NCI-H1436 treated with DMSO at 0.1 percent for 48 hours (cell line): Measurements from ENCODE around the gene CACNA1E.
"Not testable (repeated sequence)": the region's sequence is repeated elsewhere in the genome, so short reads cannot be mapped to it uniquely, and the experiment has no call there.

ENCODE experiments used
- DNase-seq: peaks from one replicate; lab custom pipeline; 2025; lab: John Stamatoyannopoulos, UW

CACNA1E gene

GRCh38 chr1:181807251-181807650 is 323.9 kb downstream of the CACNA1E start:
- no peak for DNase-seq

- DNase-seq = no peak
These were observed 326.8 kb downstream of the CACNA1E start for GRCh38 chr1:181809991-181810545.

GRCh38 chr1:181812208-181812607 is 328.9 kb downstream of the CACNA1E start:
- DNase-seq = no peak

- no peak for DNase-seq
These were observed 329.9 kb downstream of the CACNA1E start for GRCh38 chr1:181813266-181813665.

GRCh38 chr1:181816608-181817007 is 333.3 kb downstream of the CACNA1E start:
- DNase-seq = no peak

GRCh38 chr1:181817091-181817490 is 333.8 kb downstream of the CACNA1E start:
- no peak for DNase-seq

GRCh38 chr1:181818459-181818858 is 335.1 kb downstream of the CACNA1E start:
- no peak for DNase-seq

- DNase-seq = no peak
These were observed 335.6 kb downstream of the CACNA1E start for GRCh38 chr1:181818943-181819342.

GRCh38 chr1:181821701-181822100 is 338.4 kb downstream of the CACNA1E start:
- no peak for DNase-seq

GRCh38 chr1:181832173-181832880 is 349.0 kb downstream of the CACNA1E start:
- not testable (repeated sequence) for DNase-seq

- DNase-seq = no peak
These were observed 362.8 kb downstream of the CACNA1E start for GRCh38 chr1:181846001-181846645.

- no peak for DNase-seq
These were observed 363.4 kb downstream of the CACNA1E start for GRCh38 chr1:181846681-181847080.

- no peak for DNase-seq
These were observed 365.8 kb downstream of the CACNA1E start for GRCh38 chr1:181849071-181849470.

- not testable (repeated sequence) for DNase-seq
These were observed 370.9 kb downstream of the CACNA1E start for GRCh38 chr1:181854212-181854611.

GRCh38 chr1:181855380-181855779 is 372.1 kb downstream of the CACNA1E start:
- DNase-seq = no peak
